HepG2 (cell line): Measurements from ENCODE around the gene ANKHD1. TPM values are rescaled to one million over a fixed set of nuclear protein-coding genes. Genes with fewer than 3 reads are reported as not detected.
A peak's percentile ranks its signal among the peaks of the same experiment; 100 is the strongest.

Source experiments
- ATAC-seq: fragments of 200-7000 bp; cut with Tn5 transposase; 3 replicates; pipeline ENCODE4 v1.9.1; 2020; ENCODE audit warnings: mild to moderate bottlenecking, moderate library complexity
- BruUV-seq: library from RNA; stranded (reverse); fragments of 400-500 nt; replicated peaks from 2 replicates; lab custom pipeline; 2021; lab: Mats Ljungman, UMichigan
- CTCF ChIA-PET: fragments of 300-600 bp; formaldehyde crosslinking; extraction: SDS; loops from one replicate; lab custom pipeline; 2021; ENCODE audit warnings: low total read pairs, inconsistent platforms, low intra/inter-chr PET ratio; lab: Yijun Ruan, JAX
- POLR2A ChIA-PET: fragments of 350-600 bp; sonication (Branson Sonifier 250); formaldehyde crosslinking; loops from one replicate; lab custom pipeline; 2020; ENCODE audit warnings: antibody characterized with exemption, inconsistent platforms; lab: Yijun Ruan, JAX
- DNase-seq: peaks from one replicate; pipeline ENCODE4 v3.0.0-alpha.2; 2015; ENCODE audit warnings: low spot score
- FAIRE-seq: peaks from 3 replicates; lab custom pipeline; 2011; peaks lifted over from hg19 to GRCh38; lab: Jason Lieb, UNC
- H2AFZ ChIP-seq: one replicate; pipeline ENCODE4 v1.6.1; 2011; ENCODE audit warnings: low read length, inconsistent platforms
- H3K27ac ChIP-seq: fragments of 300-600 bp; 3 replicates; pipeline ENCODE4 v1.8.0; 2011; ENCODE audit warnings: mixed run types, mild to moderate bottlenecking, mixed read lengths, low read length, inconsistent platforms; ENCODE audit not compliant: insufficient read depth; ENCODE audit errors: extremely low read length
- H3K27me3 ChIP-seq, 2 experiments: fragments of 200-600 bp in 1 of 2; 2 replicates in 1 of 2; 3 replicates in 1 of 2; pipeline versions ENCODE4 v1.6.0 to v1.8.0; 2011; ENCODE audit warnings: low read length in 2 of 2, mild to moderate bottlenecking in 2 of 2, moderate library complexity in 2 of 2, inconsistent platforms in 1 of 2; ENCODE audit not compliant: insufficient read depth in 2 of 2, control insufficient read depth in 1 of 2
- H3K36me3 ChIP-seq, 2 experiments: fragments of 200-600 bp in 1 of 2; replicated peaks in 1 of 2; 2 replicates in 1 of 2; 3 replicates in 1 of 2; pipeline versions ENCODE4 v1.5.1 to v1.8.0; 2011; ENCODE audit warnings: low read length in 2 of 2, inconsistent platforms in 1 of 2; ENCODE audit not compliant: insufficient read depth in 2 of 2, control insufficient read depth in 1 of 2
- H3K4me1 ChIP-seq: 2 replicates; pipeline ENCODE4 v1.5.1; 2012; ENCODE audit warnings: low read length, inconsistent platforms; ENCODE audit not compliant: insufficient read depth
- H3K4me2 ChIP-seq: 2 replicates; pipeline ENCODE4 v1.6.0; 2011; ENCODE audit warnings: low read depth, low read length, inconsistent platforms
- H3K4me3 ChIP-seq, 3 experiments: fragments of 200-600 bp in 1 of 3; sonication (generic), shearing (Covaris generic) in 1 of 3; replicated peaks in 1 of 3; 2 replicates each; pipeline ENCODE4 v1.5.1; 2011 to 2016; ENCODE audit warnings: low read length in 3 of 3, inconsistent platforms in 2 of 3, low read depth in 2 of 3, mild to moderate bottlenecking in 2 of 3, control low read depth in 1 of 3, mixed read lengths in 1 of 3; ENCODE audit not compliant: insufficient read depth in 1 of 3
- H3K79me2 ChIP-seq: one replicate; pipeline ENCODE4 v1.6.1; 2011; ENCODE audit warnings: low read length, inconsistent platforms; ENCODE audit not compliant: insufficient read depth
- H3K9ac ChIP-seq: 2 replicates; pipeline ENCODE4 v1.6.0; 2011; ENCODE audit warnings: mild to moderate bottlenecking, low read depth, low read length, inconsistent platforms; ENCODE audit not compliant: insufficient read depth
- H3K9me3 ChIP-seq: 2 replicates; pipeline ENCODE4 v1.5.1; 2012; ENCODE audit warnings: mild to moderate bottlenecking, low read length
- H4K20me1 ChIP-seq: 2 replicates; pipeline ENCODE4 v1.6.0; 2011; ENCODE audit warnings: inconsistent platforms, mild to moderate bottlenecking, low read length, moderate library complexity; ENCODE audit not compliant: insufficient read depth
- MTA1 ChIP-seq: sonication (generic); formaldehyde crosslinking; IDR thresholded peaks from 2 replicates; pipeline ENCODE4 v1.4.0; 2020; ENCODE audit warnings: missing genetic modification reagents, mild to moderate bottlenecking, borderline replicate concordance
- NKX3-1 ChIP-seq: sonication (generic); formaldehyde crosslinking; IDR thresholded peaks from 2 replicates; pipeline ENCODE4 v1.5.0; 2020; ENCODE audit warnings: missing genetic modification reagents
- STAG1 ChIP-seq: sonication (generic); formaldehyde crosslinking; IDR thresholded peaks from 2 replicates; pipeline ENCODE4 v1.4.0; 2020; ENCODE audit warnings: missing genetic modification reagents
- ZNF614 ChIP-seq: IDR thresholded peaks from 2 replicates; pipeline ENCODE4 v1.6.1; 2018; ENCODE audit warnings: missing biosample characterization, missing genetic modification reagents, inconsistent platforms, borderline replicate concordance
- ZNF713 ChIP-seq: sonication (generic); formaldehyde crosslinking; IDR thresholded peaks from 2 replicates; pipeline ENCODE4 v1.4.0; 2020; ENCODE audit warnings: mild to moderate bottlenecking, missing genetic modification reagents
- WGBS: methylation state at CpG from one replicate; pipeline ENCODE4 v1.1.6; 2017; ENCODE audit warnings: low lambda C conversion rate; 5-methylcytosine and 5-hydroxymethylcytosine counted together
- in situ Hi-C: cut with HindIII; loops from 2 replicates; pipeline ENCODE4 v1.10.0; 2017; ENCODE audit warnings: low pct_unique_long_range_greater_than_20kb; ENCODE audit not compliant: extremely low pct_ligation_motif_present
- intact Hi-C: fragments of 100-400 bp; cut with micrococcal nuclease; formaldehyde crosslinking; loops from one replicate; pipeline ENCODE4 v1.10.0; 2022; ENCODE audit not compliant: unreplicated experiment
- polyA plus RNA-seq, 8 experiments: library from polyadenylated mRNA; depleted of rRNA in 3 of 8; stranded (reverse) in 7 of 8; unstranded in 1 of 8; fragments of >200 nt; fragmentation: Illumina TruSeq in 4 of 8; extraction: Trizol in 4 of 8; gene quantifications; 2 replicates each; pipeline versions ENCODE4 v1.2.1 to v1.2.3, GENCODE V29; 2011 to 2016; ENCODE audit warnings: low read depth in 4 of 8, missing spikeins in 1 of 8, mixed read lengths in 1 of 8; ENCODE audit not compliant: insufficient read depth in 1 of 8
- total RNA-seq, 5 experiments: library from RNA; depleted of rRNA; stranded (reverse); fragments of >200 nt; fragmentation: Illumina TruSeq; extraction: Trizol; gene quantifications; 2 replicates each; pipeline ENCODE4 v1.2.3, GENCODE V29; 2016; ENCODE audit warnings: low read depth in 1 of 5
- TF ChIP-seq, protein P1 (sequence below): sonication (generic); formaldehyde crosslinking; IDR thresholded peaks from 2 replicates; pipeline ENCODE4 v1.8.0; 2022; ENCODE audit warnings: missing genetic modification reagents, mild to moderate bottlenecking, borderline replicate concordance
- TF ChIP-seq, protein P2 (sequence below): IDR thresholded peaks from 2 replicates; pipeline ENCODE4 v1.6.1; 2016
- TF ChIP-seq, protein P3 (sequence below), 2 experiments: sonication (generic) in 1 of 2; formaldehyde crosslinking in 1 of 2; IDR thresholded peaks; 2 replicates each; pipeline versions ENCODE4 v1.4.0 to v1.6.1; 2018 to 2020; ENCODE audit warnings: missing genetic modification reagents in 2 of 2, borderline replicate concordance in 1 of 2, low read depth in 1 of 2, mild to moderate bottlenecking in 1 of 2, missing biosample characterization in 1 of 2
- TF ChIP-seq, protein P4 (sequence below): sonication (generic); formaldehyde crosslinking; IDR thresholded peaks from 2 replicates; pipeline ENCODE4 v1.8.1; 2023; ENCODE audit warnings: mild to moderate bottlenecking, missing genetic modification reagents, borderline replicate concordance
- TF ChIP-seq, protein P5 (sequence below), 2 experiments: sonication (generic) in 1 of 2; formaldehyde crosslinking in 1 of 2; IDR thresholded peaks; 2 replicates each; pipeline versions ENCODE4 v1.6.1 to v1.9.0; 2014 to 2022; ENCODE audit warnings: antibody characterized with exemption in 1 of 2, borderline replicate concordance in 1 of 2, inconsistent platforms in 1 of 2, low read depth in 1 of 2, missing genetic modification reagents in 1 of 2

ANKHD1 gene
- total and polyA plus RNA-seq, 2 of the 13 experiments (the other 11 are each of a cell fraction or from before 2014, with no cell fraction given), result 69.9 to 82.0 TPM

DNA sequence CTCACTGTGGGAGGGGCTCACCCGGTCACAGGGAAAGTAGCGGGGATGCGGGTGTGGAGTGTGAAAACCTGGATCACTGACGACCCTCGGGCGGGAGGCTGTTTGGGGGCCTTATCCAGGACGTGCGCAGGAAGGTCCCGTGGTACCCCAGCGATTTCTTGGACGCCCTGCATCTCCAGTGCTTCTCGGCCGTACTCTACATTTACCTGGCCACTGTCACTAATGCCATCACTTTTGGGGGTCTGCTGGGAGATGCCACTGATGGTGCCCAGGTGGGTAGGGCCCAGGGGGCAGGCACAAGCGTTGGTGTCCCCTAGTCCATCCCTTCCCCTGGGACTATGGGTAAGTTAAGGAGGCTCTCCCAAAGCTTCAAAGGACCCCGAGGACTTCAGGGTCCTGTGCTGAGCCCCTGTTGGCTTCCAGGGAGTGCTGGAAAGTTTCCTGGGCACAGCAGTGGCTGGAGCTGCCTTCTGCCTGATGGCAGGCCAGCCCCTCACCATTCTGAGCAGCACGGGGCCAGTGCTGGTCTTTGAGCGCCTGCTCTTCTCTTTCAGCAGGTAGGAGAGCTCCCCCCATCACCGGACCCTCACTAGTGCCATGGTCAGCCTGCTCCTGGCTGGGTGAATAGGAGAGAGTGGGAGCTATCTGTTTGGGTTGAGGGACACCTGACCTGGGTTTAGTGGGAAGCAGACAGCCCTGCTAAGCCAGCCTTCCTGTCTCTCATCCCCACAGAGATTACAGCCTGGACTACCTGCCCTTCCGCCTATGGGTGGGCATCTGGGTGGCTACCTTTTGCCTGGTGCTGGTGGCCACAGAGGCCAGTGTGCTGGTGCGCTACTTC is 37.8 kb upstream of the ANKHD1 start:
- Histone ChIP-seq H3K9me3 (no peaks in the 10 kb centered on the region), H3K36me3 (no peaks in the 10 kb centered on the region), H3K4me1 (peaks cover 23% of the 10 kb centered on the region), H3K4me3 (peak overlapping the region; percentile 36 to 75 (median 59); a peak in 5 of 6 replicates), H3K27ac (no peak overlapping the region), H3K4me2 (peak overlapping the region; percentile 84), H4K20me1 (no peaks in the 10 kb centered on the region), H3K27me3 (peaks cover 0 to 8% of the 10 kb centered on the region in 2 experiments; a peak in 1 of 5 replicates), H3K9ac (peak overlapping the region; percentile 41; the same call in 1 of the 2 replicates), H2AFZ (no peak overlapping the region), H3K79me2 (no peaks in the 10 kb centered on the region)
- no peak for DNase-seq
- intact Hi-C loops, result loop anchor here (2.0 kb wide), 1 partner anchor 371 kb away; no protein-coding TSS in a partner anchor
- ChIA-PET POLR2A (interaction anchor here (0.6 to 1.5 kb wide), 3 partner anchors 37 to 967 kb away, joined by 3 to 5 read pairs (median 3); partner anchors contain the start of genes ANKHD1, EIF4EBP3 and PCDHGA1), CTCF (no interaction called here)
- WGBS, result 49% methylated on average over 16 of the region's 20 CpGs
- BruUV-seq, result no TSS peak
- no peak for FAIRE-seq
- in situ Hi-C loops, result loop anchor here (5.0 to 10.0 kb wide), 2 partner anchors 122 to 371 kb away; no protein-coding TSS in a partner anchor
- peak; percentile 2; the same call in 1 of the 3 replicates for ATAC-seq
- 0 out of 2 replicates have a peak, but pooled peaks have one; percentile 0 for TF ChIP-seq ZNF614 (CRISPR knock-in tag)
- TF ChIP-seq, protein P1, sequence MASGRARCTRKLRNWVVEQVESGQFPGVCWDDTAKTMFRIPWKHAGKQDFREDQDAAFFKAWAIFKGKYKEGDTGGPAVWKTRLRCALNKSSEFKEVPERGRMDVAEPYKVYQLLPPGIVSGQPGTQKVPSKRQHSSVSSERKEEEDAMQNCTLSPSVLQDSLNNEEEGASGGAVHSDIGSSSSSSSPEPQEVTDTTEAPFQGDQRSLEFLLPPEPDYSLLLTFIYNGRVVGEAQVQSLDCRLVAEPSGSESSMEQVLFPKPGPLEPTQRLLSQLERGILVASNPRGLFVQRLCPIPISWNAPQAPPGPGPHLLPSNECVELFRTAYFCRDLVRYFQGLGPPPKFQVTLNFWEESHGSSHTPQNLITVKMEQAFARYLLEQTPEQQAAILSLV (CRISPR knock-in tag), result 0 out of 2 replicates have a peak, but pooled peaks have one; percentile 0
- TF ChIP-seq, protein P2, sequence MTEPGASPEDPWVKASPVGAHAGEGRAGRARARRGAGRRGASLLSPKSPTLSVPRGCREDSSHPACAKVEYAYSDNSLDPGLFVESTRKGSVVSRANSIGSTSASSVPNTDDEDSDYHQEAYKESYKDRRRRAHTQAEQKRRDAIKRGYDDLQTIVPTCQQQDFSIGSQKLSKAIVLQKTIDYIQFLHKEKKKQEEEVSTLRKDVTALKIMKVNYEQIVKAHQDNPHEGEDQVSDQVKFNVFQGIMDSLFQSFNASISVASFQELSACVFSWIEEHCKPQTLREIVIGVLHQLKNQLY, result no peak
- TF ChIP-seq ZNF713 (CRISPR knock-in tag), result no peak
- no peak for TF ChIP-seq STAG1 (CRISPR knock-in tag)
- TF ChIP-seq, protein P3, sequence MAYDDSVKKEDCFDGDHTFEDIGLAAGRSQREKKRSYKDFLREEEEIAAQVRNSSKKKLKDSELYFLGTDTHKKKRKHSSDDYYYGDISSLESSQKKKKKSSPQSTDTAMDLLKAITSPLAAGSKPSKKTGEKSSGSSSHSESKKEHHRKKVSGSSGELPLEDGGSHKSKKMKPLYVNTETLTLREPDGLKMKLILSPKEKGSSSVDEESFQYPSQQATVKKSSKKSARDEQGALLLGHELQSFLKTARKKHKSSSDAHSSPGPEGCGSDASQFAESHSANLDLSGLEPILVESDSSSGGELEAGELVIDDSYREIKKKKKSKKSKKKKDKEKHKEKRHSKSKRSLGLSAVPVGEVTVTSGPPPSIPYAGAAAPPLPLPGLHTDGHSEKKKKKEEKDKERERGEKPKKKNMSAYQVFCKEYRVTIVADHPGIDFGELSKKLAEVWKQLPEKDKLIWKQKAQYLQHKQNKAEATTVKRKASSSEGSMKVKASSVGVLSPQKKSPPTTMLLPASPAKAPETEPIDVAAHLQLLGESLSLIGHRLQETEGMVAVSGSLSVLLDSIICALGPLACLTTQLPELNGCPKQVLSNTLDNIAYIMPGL (CRISPR knock-in tag; IDR thresholded peaks at IDR 0.05; ENCODE audit: borderline replicate concordance in 1 of 2, low read depth in 1 of 2), result peak in 1 of 2 experiments; percentile 67; a peak in 1 of 4 replicates
- no peak for TF ChIP-seq NKX3-1
- peak; percentile 11; the same call in 1 of the 2 replicates for TF ChIP-seq MTA1 (CRISPR knock-in tag)
- TF ChIP-seq, protein P4, sequence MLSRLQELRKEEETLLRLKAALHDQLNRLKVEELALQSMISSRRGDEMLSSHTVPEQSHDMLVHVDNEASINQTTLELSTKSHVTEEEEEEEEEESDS (CRISPR knock-in tag), result no peak
- TF ChIP-seq, protein P5, sequence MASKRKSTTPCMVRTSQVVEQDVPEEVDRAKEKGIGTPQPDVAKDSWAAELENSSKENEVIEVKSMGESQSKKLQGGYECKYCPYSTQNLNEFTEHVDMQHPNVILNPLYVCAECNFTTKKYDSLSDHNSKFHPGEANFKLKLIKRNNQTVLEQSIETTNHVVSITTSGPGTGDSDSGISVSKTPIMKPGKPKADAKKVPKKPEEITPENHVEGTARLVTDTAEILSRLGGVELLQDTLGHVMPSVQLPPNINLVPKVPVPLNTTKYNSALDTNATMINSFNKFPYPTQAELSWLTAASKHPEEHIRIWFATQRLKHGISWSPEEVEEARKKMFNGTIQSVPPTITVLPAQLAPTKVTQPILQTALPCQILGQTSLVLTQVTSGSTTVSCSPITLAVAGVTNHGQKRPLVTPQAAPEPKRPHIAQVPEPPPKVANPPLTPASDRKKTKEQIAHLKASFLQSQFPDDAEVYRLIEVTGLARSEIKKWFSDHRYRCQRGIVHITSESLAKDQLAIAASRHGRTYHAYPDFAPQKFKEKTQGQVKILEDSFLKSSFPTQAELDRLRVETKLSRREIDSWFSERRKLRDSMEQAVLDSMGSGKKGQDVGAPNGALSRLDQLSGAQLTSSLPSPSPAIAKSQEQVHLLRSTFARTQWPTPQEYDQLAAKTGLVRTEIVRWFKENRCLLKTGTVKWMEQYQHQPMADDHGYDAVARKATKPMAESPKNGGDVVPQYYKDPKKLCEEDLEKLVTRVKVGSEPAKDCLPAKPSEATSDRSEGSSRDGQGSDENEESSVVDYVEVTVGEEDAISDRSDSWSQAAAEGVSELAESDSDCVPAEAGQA (IDR thresholded peaks at IDR 0.05; ENCODE audit: low read depth), result no peak
- TF ChIP-seq, protein P5 (CRISPR knock-in tag; IDR thresholded peaks at IDR 0.05; ENCODE audit: borderline replicate concordance), result no peak
